NCI-H1417 (cell line): ENCODE results near the gene UPK2.
A peak's percentile ranks its signal among the peaks of the same experiment; 100 is the strongest.
"Not testable (repeated sequence)": the region's sequence is repeated elsewhere in the genome, so short reads cannot be mapped to it uniquely, and the experiment has no call there.

ENCODE experiments used
- DNase-seq, 3 experiments: peaks; one replicate each; lab custom pipeline; 2025; lab: John Stamatoyannopoulos, UW

Gene UPK2

DNA sequence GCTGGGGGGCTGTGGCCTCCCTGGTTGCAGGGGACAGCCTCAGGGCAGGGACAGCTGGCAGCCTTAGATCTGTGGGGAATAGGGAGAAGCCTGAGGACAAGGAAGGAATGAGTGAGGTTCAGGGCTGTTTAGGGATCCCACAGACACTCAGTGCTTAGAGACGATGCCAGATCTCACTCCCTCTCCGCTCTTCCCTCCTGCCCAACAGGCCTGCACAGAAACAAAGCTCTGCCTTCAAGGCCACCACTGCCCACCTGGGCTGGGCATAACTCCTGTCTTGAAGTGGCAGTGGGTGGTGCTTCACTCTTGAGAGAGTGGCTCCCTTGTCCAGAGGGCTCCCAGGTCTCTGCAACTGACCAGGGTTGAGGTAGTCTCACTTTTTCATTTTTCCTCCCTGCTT is 28.7 kb downstream of the UPK2 start:
- DNase-seq = peak in 1 of 3 experiments; percentile 20

DNA sequence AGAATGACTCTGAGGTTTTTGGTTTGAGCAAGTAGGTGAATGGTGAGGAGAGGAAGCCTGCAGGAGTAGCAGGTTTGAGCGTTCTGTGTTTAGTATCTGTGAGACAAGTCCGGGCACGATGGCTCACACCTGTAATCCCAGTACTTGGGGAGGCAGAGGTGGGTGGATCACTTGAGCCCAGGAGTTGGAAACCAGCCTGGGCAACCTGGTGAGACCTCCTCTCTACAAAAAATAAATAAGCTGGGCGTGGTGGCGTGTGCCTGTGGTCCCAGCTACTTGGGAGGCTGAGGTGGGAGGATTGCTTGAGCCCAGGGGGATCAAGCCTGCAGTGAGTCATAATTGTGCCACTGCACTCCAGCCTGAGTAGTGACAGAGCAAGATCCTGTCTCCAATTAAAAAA is 32.2 kb downstream of the UPK2 start:
- DNase-seq = peak in 2 of 3 experiments; percentile 18 to 56

DNA sequence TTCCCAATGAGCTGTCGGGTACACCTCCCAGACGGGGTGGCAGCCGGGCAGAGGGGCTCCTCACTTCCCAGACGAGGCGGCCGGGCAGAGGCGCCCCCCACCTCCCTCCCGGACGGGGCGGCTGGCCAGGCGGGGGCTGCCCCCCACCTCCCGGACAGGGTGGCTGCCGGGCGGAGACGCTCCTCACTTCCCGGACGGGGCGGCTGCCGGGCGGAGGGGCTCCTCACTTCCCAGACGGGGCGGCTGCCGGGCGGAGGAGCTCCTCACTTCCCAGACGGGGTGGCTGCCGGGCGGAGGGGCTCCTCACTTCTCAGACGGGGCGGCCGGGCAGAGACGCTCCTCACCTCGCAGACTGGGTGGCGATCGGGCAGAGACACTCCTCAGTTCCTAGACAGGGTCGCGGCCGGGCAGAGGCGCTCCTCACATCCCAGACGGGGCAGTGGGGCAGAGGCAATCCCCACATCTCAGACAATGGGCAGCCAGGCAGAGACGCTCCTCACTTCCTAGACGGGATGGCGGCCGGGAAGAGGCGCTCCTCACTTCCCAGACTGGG is 35.5 kb downstream of the UPK2 start:
- DNase-seq = not testable (repeated sequence)

DNA sequence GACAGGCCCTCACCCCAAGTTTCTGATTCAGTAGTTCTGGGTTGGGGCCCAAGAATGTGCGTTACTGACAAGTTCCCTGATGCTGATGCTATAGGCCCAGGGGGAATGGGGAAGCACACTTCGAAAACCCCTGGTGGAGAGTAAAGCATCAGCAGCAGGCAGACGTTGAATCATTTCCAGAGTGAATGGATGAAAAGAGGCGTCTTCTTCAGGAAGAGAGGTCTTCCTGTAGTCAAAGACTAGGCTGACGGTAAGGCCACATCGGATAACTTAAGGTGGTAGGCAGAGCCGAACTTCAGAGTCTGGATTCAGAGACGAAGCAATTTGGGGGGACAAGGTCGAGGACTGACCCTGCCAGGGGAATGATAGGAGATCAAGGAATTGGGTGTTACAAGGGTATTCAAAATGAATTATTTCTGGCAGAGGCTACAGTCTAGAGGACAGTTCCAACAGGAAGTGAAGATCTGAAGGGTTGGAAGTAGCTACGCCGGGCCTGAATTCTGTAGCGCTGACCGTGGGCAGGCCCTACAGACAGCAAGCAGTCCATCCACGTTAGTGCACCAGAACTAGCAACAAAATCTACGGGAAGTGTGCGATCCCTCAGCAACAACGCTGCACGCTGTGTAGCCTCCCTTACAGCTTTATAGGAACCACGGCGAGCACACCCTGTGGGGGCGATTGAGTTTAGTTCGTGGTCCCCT is 41.0 kb downstream of the UPK2 start:
- peak in 2 of 3 experiments; percentile 71 to 79 for DNase-seq

DNA sequence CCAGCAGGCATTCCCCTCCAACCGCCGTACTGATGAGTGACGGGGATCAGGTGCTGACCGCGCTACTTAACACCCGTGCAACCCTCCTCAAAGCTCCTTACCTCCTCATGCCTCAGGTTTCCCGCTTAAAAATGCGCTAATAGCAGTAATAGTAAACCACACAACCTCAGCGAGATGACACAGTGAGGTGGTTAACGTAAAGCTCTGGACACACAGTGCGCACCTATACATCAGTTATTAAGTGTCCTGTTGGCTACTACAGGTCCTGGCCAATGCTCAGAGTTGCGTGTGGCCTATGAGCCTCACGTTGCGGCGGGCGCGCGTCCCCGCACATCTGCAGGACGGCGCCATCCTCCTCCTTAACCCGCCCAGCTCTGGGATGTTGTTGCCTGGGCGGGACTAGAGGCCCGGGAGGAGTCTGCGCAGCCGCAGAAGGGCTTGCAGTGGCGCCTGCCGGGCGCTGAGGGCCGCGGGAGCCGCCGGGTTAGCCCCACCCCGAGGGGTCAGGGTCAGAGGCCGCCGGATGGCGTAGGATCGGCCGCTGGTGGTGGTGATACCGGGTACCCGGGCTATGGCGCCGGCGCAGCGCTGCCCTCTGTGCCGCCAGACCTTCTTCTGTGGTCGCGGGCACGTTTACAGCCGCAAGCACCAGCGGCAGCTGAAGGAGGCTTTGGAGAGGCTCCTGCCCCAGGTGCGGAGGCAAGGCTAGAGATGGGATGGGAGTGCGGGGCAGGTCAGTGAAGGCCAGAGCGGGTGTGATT is 41.7 kb downstream of the UPK2 start, which contains the start of gene CENATAC:
TSS of gene CENATAC (plus strand) at position 512 of the 761 bp plus-strand sequence. CDS start at position 572, 60 bp downstream.
- peak; percentile 93 to 98 (median 96) for DNase-seq

DNA sequence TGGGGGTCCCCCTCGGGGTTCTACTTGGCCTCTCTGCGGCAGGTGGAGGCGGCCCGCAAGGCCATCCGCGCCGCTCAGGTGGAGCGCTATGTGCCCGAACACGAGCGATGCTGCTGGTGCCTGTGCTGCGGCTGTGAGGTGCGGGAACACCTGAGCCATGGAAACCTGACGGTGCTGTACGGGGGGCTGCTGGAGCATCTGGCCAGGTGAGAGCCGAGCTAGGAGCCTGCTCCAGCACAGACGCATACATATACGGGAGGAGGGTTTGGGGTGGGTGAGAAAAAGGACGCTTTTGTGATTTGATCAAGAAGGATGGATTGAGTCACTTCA is 42.3 kb downstream of the UPK2 start:
- no peak for DNase-seq

DNA sequence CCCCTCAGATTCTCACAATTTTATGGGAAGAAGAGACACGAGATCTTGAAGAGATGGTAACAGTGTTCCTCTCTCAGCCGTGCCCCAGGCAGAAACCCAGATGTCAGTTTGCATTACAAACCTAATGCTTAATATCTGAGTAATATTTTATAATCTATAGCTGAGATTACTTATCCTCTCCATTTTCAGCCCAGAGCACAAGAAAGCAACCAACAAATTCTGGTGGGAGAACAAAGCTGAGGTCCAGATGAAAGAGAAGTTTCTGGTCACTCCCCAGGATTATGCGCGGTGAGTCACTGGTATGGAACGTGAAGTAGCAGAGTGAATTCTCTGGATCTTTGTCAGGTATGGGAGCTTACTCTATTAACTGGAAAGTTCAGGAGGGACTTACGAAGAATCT is 42.7 kb downstream of the UPK2 start:
- no peak for DNase-seq

DNA sequence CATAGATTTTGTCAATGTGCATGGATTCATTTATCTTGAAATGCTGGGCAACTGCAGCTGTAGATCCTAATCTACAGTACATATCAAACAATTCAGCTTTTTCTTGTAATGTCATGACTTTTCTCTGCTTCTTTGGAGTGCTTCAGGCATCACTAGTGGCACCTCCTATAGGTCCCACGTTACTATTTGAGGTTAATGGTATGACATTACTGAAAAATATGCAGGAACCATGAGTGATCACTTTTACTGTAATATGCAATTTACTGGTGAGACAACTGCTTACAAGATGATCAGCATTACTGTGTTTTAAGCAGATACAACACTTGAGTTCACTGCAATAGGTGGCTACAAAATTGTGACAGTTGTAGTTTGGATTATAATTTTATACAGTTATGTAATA is 44.8 kb downstream of the UPK2 start:
- no peak for DNase-seq

DNA sequence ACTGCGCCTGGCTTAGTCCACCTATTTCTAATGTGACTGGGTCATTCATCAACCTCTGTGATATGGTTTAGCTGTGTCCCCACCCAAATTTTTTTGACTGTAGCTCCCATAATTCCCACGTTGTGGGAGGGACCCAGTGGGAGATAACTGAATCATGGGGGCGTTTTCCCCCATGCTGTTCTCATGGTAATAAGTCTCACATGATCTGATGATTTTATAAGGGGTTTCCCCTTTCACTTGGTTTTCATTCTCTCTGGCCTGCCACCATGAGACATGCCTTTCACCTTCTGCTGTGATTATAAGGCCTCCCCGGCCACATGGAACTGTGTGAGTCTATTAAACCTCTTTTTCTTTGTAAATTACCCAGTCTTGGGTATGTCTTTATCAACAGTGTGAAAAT is 50.6 kb downstream of the UPK2 start:
- no peak for DNase-seq
